CD4-positive, alpha-beta T cell (primary cell): ENCODE measurements around the gene FCMR. TPM values are rescaled to one million over a fixed set of nuclear protein-coding genes. Genes with fewer than 3 reads are reported as not detected.

ENCODE experiments used
- ATAC-seq: fragments of 200-7000 bp; cut with Tn5 transposase; one replicate; pipeline ENCODE4 v1.10.0; 2022; ENCODE audit warnings: mild to moderate bottlenecking; ENCODE audit not compliant: poor library complexity
- CTCF ChIA-PET: fragments of 350-600 bp; sonication (Branson Sonifier 250); formaldehyde crosslinking; loops from one replicate; lab custom pipeline; 2021; ENCODE audit warnings: antibody characterized with exemption, inconsistent platforms; lab: Charles Lee
- POLR2A ChIA-PET: fragments of 350-600 bp; sonication (Branson Sonifier 250); formaldehyde crosslinking; loops from one replicate; lab custom pipeline; 2021; ENCODE audit warnings: antibody characterized with exemption, inconsistent platforms; lab: Charles Lee
- DNase-seq, 14 experiments: peaks; one replicate each; pipeline ENCODE4 v3.0.0-alpha.2; 2013 to 2020; ENCODE audit warnings: mixed read lengths in 2 of 14
- H3K27ac ChIP-seq, 2 donors: one replicate each; pipeline versions ENCODE4 v1.5.1 to v1.7.0; 2013; ENCODE audit warnings: low read length in 2 of 2, low read depth in 1 of 2, mild to moderate bottlenecking in 1 of 2
- H3K27me3 ChIP-seq, 2 experiments: 1 replicate in 1 of 2; 2 replicates in 1 of 2; pipeline versions ENCODE4 v1.6.1 to v1.7.0; 2013; ENCODE audit warnings: low read length in 2 of 2, control low read depth in 1 of 2, mild to moderate bottlenecking in 1 of 2, moderate library complexity in 1 of 2; ENCODE audit not compliant: insufficient read depth in 2 of 2, control insufficient read depth in 1 of 2
- H3K36me3 ChIP-seq: one replicate; pipeline ENCODE4 v1.6.1; 2013; ENCODE audit warnings: low read length, control low read depth; ENCODE audit not compliant: insufficient read depth
- H3K4me1 ChIP-seq: one replicate; pipeline ENCODE4 v1.6.1; 2013; ENCODE audit warnings: low read length, control low read depth; ENCODE audit not compliant: insufficient read depth
- H3K4me3 ChIP-seq: one replicate; pipeline ENCODE4 v1.5.1; 2013; ENCODE audit warnings: mild to moderate bottlenecking, low read length, moderate library complexity
- H3K9me3 ChIP-seq, 2 experiments: 1 replicate in 1 of 2; 2 replicates in 1 of 2; pipeline versions ENCODE4 v1.6.1 to v1.7.0; 2013; ENCODE audit warnings: low read length in 2 of 2, mild to moderate bottlenecking in 2 of 2, control low read depth in 1 of 2, moderate library complexity in 1 of 2; ENCODE audit not compliant: control insufficient read depth in 1 of 2, insufficient read depth in 1 of 2
- H3K27ac Mint-ChIP-seq: one replicate; pipeline ENCODE4 v1.8.0; 2020; ENCODE audit warnings: mixed read lengths
- H3K27me3 Mint-ChIP-seq: one replicate; pipeline ENCODE4 v1.8.0; 2021; ENCODE audit warnings: mixed read lengths
- H3K36me3 Mint-ChIP-seq: one replicate; pipeline ENCODE4 v1.8.0; 2021; ENCODE audit warnings: low read depth, mixed read lengths
- H3K4me1 Mint-ChIP-seq: one replicate; pipeline ENCODE4 v1.8.0; 2021; ENCODE audit warnings: low read depth, mixed read lengths
- H3K4me3 Mint-ChIP-seq: one replicate; pipeline ENCODE4 v1.8.0; 2020; ENCODE audit warnings: mild to moderate bottlenecking, mixed read lengths
- H3K9me3 Mint-ChIP-seq: one replicate; pipeline ENCODE4 v1.8.0; 2020; ENCODE audit warnings: mixed read lengths
- CTCF ChIP-seq: fragments of 200-600 bp; IDR thresholded peaks from one replicate; pipeline ENCODE4 v1.8.0; 2022; ENCODE audit warnings: antibody characterized with exemption, mild to moderate bottlenecking
- intact Hi-C, 2 experiments: fragments of 100-400 bp; cut with DNase I in 1 of 2; cut with micrococcal nuclease in 1 of 2; formaldehyde crosslinking; loops; one replicate each; pipeline versions ENCODE4 v1.15.1 to v1.9.0; 2023 to 2025; cut with DNase I, micrococcal nuclease
- total RNA-seq, 174 experiments: library from RNA in 2 of 174; stranded (reverse) in 2 of 174; gene quantifications; one replicate each; pipeline ENCODE4 v1.2.3 and lab custom pipeline; 2021 to 2026

Gene FCMR
- total RNA-seq, 2 experiments from 2014 or later = 171 to 186 TPM

DNA sequence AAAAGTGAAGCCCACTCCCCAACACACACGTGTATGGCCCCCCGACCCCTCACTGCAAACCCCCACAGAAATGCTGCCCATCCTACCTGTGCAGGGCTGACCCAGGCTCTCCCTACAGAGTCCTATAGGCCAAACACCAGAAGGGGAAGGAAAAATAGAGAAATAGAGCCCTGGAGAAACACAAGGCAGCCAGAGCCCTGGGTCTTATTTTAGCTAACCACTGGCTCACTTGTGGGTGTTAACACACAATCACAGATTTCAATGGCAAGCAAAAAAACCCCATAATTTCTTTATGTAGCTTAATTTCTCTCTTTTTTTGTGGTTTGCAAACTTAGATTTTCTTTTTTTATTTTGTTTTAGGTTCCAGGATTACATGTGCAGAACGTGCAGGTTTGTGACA, 25.5 kb upstream of the FCMR start:
- POLR2A ChIA-PET = no interaction called here
- no peak overlapping the region for H3K27ac Mint-ChIP-seq

GRCh38 chr1:206946261-206946660, 24.5 kb upstream of the FCMR start, which contains the start of gene PIGR:
TSS of gene PIGR (minus strand) at chr1:206946466. CDS start at chr1:206940531, 5,935 bp downstream.
- Histone ChIP-seq H3K4me1 (no peaks in the 10 kb centered on the region), H3K9me3 (no peaks in the 10 kb centered on the region), H3K4me3 (no peak within 1 kb of the TSS), H3K27ac (no peak within 1 kb of the TSS), H3K27me3 (peaks cover 0 to 6% of the 10 kb centered on the region in 2 experiments), H3K36me3 (no peaks in the 10 kb centered on the region)
- H3K4me1 Mint-ChIP-seq = no peaks in the 10 kb centered on the region
- H3K36me3 Mint-ChIP-seq = no peaks in the 10 kb centered on the region
- peaks cover 9% of the 10 kb centered on the region for H3K27me3 Mint-ChIP-seq
- CTCF ChIA-PET = interaction anchor here (1.5 kb wide), 1 partner anchor 26 kb away, joined by 4 read pairs; no protein-coding TSS in a partner anchor
- intact Hi-C loops = no loop called here
- H3K4me3 Mint-ChIP-seq = no peak within 1 kb of the TSS
- no peak for ATAC-seq
- H3K9me3 Mint-ChIP-seq = no peaks in the 10 kb centered on the region
- POLR2A ChIA-PET = no interaction called here
- no peak for DNase-seq
- no peak within 1 kb of the TSS for H3K27ac Mint-ChIP-seq
- no peak for TF ChIP-seq CTCF

More for the DNA sequence above, 25.5 kb upstream of the FCMR start:
- H3K27me3 Mint-ChIP-seq = peaks cover 9% of the 10 kb centered on the region
- H3K4me1 Mint-ChIP-seq = no peaks in the 10 kb centered on the region
- intact Hi-C loops = no loop called here
- no peak overlapping the region for H3K4me3 ChIP-seq
- H3K4me1 ChIP-seq = no peaks in the 10 kb centered on the region
- DNase-seq (no peak), ATAC-seq (no peak)
- CTCF ChIA-PET = interaction anchor here (1.5 kb wide), 1 partner anchor 25 kb away, joined by 4 read pairs; no protein-coding TSS in a partner anchor
- H3K9me3 ChIP-seq = no peaks in the 10 kb centered on the region
- no peaks in the 10 kb centered on the region for H3K36me3 ChIP-seq
- H3K27me3 ChIP-seq = peaks cover 0 to 6% of the 10 kb centered on the region in 2 experiments
- no peak for TF ChIP-seq CTCF
- H3K36me3 Mint-ChIP-seq = no peaks in the 10 kb centered on the region
- H3K27ac ChIP-seq = no peak overlapping the region
- no peak overlapping the region for H3K4me3 Mint-ChIP-seq
- no peaks in the 10 kb centered on the region for H3K9me3 Mint-ChIP-seq

DNA sequence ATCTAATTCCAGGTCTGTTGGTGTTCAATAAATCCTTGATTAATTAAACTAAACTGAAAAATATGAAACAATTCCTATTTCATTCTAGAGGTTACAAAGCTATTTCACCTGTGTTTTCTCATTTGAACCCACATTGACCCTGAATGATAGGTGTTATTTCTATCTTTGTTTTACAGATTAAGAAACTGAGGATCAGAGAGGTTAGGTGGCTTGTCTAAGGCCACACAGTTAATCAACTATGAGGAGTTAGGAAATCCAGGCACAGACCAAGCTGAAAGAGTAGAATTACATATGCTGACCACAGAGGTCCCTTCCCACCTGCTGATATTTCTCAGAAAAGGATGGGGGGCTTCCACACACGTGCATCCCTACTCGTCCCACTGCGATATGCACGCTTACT, 24.0 kb upstream of the FCMR start:
- no peaks in the 10 kb centered on the region for H3K4me1 ChIP-seq
- no peak overlapping the region for H3K27ac ChIP-seq
- H3K4me3 ChIP-seq = no peak overlapping the region
- H3K27ac Mint-ChIP-seq = no peak overlapping the region
- ChIA-PET POLR2A (no interaction called here), CTCF (interaction anchor here (2.1 kb wide), 1 partner anchor 12 kb away, joined by 8 read pairs; no protein-coding TSS in a partner anchor)
- H3K9me3 ChIP-seq = no peaks in the 10 kb centered on the region
- peaks cover 9% of the 10 kb centered on the region for H3K27me3 Mint-ChIP-seq
- intact Hi-C loops = no loop called here
- no peaks in the 10 kb centered on the region for H3K9me3 Mint-ChIP-seq
- ATAC-seq = no peak
- TF ChIP-seq CTCF = no peak
- H3K36me3 ChIP-seq = no peaks in the 10 kb centered on the region
- H3K4me3 Mint-ChIP-seq = no peak overlapping the region
- no peak for DNase-seq
- peaks cover 0 to 6% of the 10 kb centered on the region in 2 experiments for H3K27me3 ChIP-seq
- no peaks in the 10 kb centered on the region for H3K36me3 Mint-ChIP-seq
- no peaks in the 10 kb centered on the region for H3K4me1 Mint-ChIP-seq
